DOHH2 (cell line): ENCODE data around the gene TMEM131.

Experiments
- H3F3A ChIP-seq: fragments of 200-600 bp; sonication (generic), shearing (Covaris generic); 2 replicates; pipeline ENCODE4 v1.6.0; 2016; ENCODE audit warnings: antibody characterized with exemption, mild to moderate bottlenecking; ENCODE audit not compliant: control insufficient read depth, insufficient read depth
- H3K27ac ChIP-seq: fragments of 200-600 bp; sonication (generic); 2 replicates; pipeline ENCODE4 v1.5.1; 2014; ENCODE audit warnings: low read depth, mild to moderate bottlenecking, low read length, moderate library complexity
- H3K27me3 ChIP-seq: fragments of 200-600 bp; sonication (generic); 2 replicates; pipeline ENCODE4 v1.6.1; 2014; ENCODE audit warnings: mild to moderate bottlenecking, low read length, mixed read lengths; ENCODE audit not compliant: control insufficient read depth
- H3K36me3 ChIP-seq: fragments of 200-600 bp; sonication (generic); 2 replicates; pipeline ENCODE4 v1.6.1; 2014; ENCODE audit warnings: mild to moderate bottlenecking, low read length, moderate library complexity, mixed read lengths; ENCODE audit not compliant: control insufficient read depth
- H3K4me1 ChIP-seq: fragments of 200-600 bp; sonication (generic); 2 replicates; pipeline ENCODE4 v1.6.1; 2014; ENCODE audit warnings: mild to moderate bottlenecking, low read length, mixed read lengths; ENCODE audit not compliant: control insufficient read depth
- H3K4me2 ChIP-seq: fragments of 200-600 bp; sonication (generic); 2 replicates; pipeline ENCODE4 v1.6.0; 2014; ENCODE audit warnings: mild to moderate bottlenecking, low read length, moderate library complexity
- H3K4me3 ChIP-seq: fragments of 200-600 bp; sonication (generic); 2 replicates; pipeline ENCODE4 v1.5.1; 2014; ENCODE audit warnings: mild to moderate bottlenecking, low read length, mixed read lengths
- H3K79me2 ChIP-seq: fragments of 200-600 bp; sonication (generic); 2 replicates; pipeline ENCODE4 v1.6.1; 2014; ENCODE audit warnings: mild to moderate bottlenecking, low read length, mixed read lengths; ENCODE audit not compliant: control insufficient read depth
- H3K9me2 ChIP-seq: fragments of 200-600 bp; sonication (generic); replicated peaks from 2 replicates; pipeline ENCODE4 v1.6.1; 2014; ENCODE audit warnings: mild to moderate bottlenecking, low read length, mixed read lengths; ENCODE audit not compliant: control insufficient read depth
- H3K9me3 ChIP-seq: fragments of 200-600 bp; sonication (generic); 2 replicates; pipeline ENCODE4 v1.6.1; 2014; ENCODE audit warnings: antibody characterized with exemption, low read length, mixed read lengths; ENCODE audit not compliant: control insufficient read depth, insufficient read depth
- H4K20me1 ChIP-seq: fragments of 200-600 bp; sonication (generic); 2 replicates; pipeline ENCODE4 v1.6.0; 2014; ENCODE audit warnings: low read depth, mild to moderate bottlenecking, antibody characterized with exemption, low read length, moderate library complexity; ENCODE audit not compliant: control insufficient read depth, insufficient read depth
- CTCF ChIP-seq: fragments of 200-600 bp; sonication (generic); IDR thresholded peaks from one replicate; pipeline ENCODE4 v1.5.1; 2014; ENCODE audit warnings: antibody characterized with exemption, mild to moderate bottlenecking, low read depth, low read length; ENCODE audit not compliant: poor library complexity, severe bottlenecking
- EZH2phosphoT487 ChIP-seq: fragments of 200-600 bp; sonication (generic); IDR thresholded peaks from 2 replicates; pipeline ENCODE4 v1.6.1; 2017; ENCODE audit warnings: borderline replicate concordance, mild to moderate bottlenecking, antibody characterized with exemption, low read length, moderate library complexity, mixed read lengths

Gene TMEM131

DNA sequence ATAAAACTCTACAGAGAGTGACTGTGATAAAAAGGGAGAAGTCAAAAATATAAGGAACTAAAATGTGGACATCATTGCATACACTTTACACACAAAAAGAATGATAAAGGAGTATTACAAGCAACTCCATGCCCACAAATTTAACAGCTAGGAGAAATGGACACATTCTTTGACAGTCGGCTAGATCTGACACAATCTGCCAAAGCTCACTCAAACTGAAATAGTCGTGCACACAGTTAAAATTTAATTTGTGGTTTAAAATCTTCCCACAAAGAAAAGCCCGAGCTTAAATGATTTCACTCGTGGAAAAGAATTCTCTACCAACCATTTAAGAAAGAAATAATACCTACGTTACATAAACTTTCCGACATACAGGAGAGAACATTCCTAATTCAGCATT lies 149.9 kb downstream of the TMEM131 start:
- Histone ChIP-seq H3K4me3 (no peak overlapping the region), H3K79me2 (peaks cover 34% of the 10 kb centered on the region), H3K9me3 (no peaks in the 10 kb centered on the region), H3K4me2 (no peak overlapping the region), H3K4me1 (peaks cover 22% of the 10 kb centered on the region), H3F3A (no peaks in the 10 kb centered on the region), H3K9me2 (no peaks in the 10 kb centered on the region), H3K27me3 (no peaks in the 10 kb centered on the region), H4K20me1 (no peaks in the 10 kb centered on the region), H3K36me3 (peaks cover 24% of the 10 kb centered on the region), H3K27ac (no peak overlapping the region)
- TF ChIP-seq EZH2phosphoT487 (no peak), CTCF (no peak)

- Histone ChIP-seq H3K27ac (no peak overlapping the region), H3K4me2 (no peak overlapping the region), H3K9me3 (no peaks in the 10 kb centered on the region), H3K9me2 (no peaks in the 10 kb centered on the region), H3F3A (no peaks in the 10 kb centered on the region), H4K20me1 (no peaks in the 10 kb centered on the region), H3K4me3 (no peak overlapping the region), H3K36me3 (peaks cover 30% of the 10 kb centered on the region), H3K79me2 (peaks cover 31% of the 10 kb centered on the region), H3K27me3 (no peaks in the 10 kb centered on the region), H3K4me1 (peaks cover 19% of the 10 kb centered on the region)
- TF ChIP-seq EZH2phosphoT487 (no peak), CTCF (no peak)
These were observed 150.6 kb downstream of the TMEM131 start for GRCh38 chr2:97845133-97845532.

DNA sequence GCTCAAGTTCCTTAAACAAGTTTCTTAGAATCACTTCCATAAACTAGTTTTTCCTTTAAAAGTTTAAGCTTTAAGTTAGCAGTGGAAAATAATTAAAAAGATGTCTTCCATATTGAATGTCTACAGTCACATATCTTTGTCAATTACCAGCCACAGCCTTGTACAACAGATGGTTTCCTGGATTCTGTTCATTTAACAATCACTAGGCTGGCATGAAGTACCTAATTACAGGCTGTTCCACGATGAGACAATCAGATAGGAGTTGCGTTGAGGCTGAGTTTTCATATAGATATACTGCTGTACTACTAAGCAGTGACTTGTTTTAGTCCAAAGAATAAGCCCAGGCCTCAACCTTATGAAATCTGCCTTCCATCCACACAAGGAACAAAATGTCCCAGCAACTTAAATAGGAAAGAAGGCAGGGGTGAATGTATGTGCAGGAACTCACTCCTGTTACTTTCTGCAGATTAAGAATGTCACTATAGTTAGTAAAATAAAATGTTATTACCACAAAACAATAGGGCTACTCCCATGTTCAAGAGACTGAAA lies 151.4 kb downstream of the TMEM131 start:
- peaks cover 14% of the 10 kb centered on the region for H3K4me1 ChIP-seq
- no peak overlapping the region for H3K27ac ChIP-seq
- H3F3A ChIP-seq: no peaks in the 10 kb centered on the region
- H3K4me2 ChIP-seq: no peak overlapping the region
- no peaks in the 10 kb centered on the region for H3K27me3 ChIP-seq
- H4K20me1 ChIP-seq: no peaks in the 10 kb centered on the region
- peaks cover 33% of the 10 kb centered on the region for H3K36me3 ChIP-seq
- no peaks in the 10 kb centered on the region for H3K9me2 ChIP-seq
- H3K4me3 ChIP-seq: no peak overlapping the region
- H3K9me3 ChIP-seq: no peaks in the 10 kb centered on the region
- no peak for TF ChIP-seq EZH2phosphoT487
- no peak for TF ChIP-seq CTCF
- peaks cover 26% of the 10 kb centered on the region for H3K79me2 ChIP-seq
